Stimulated activated CD4-positive, alpha-beta T cell treated with anti-CD3 and anti-CD28 coated beads, Interleukin-4, amount 100 ng/mL, for 1 hour (primary cell): ENCODE results near the gene ANKRD12.

ENCODE experiments used
- DNase-seq: peaks from one replicate; pipeline ENCODE4 v3.0.0-alpha.2; 2020

The ANKRD12 gene

GRCh38 chr18:9106800-9107584 lies 29.6 kb upstream of the ANKRD12 start:
- no peak for DNase-seq

- no peak for DNase-seq
Observed at GRCh38 chr18:9108911-9109310, 27.7 kb upstream of the ANKRD12 start.

GRCh38 chr18:9109523-9109922 lies 27.1 kb upstream of the ANKRD12 start:
- DNase-seq = no peak

GRCh38 chr18:9113468-9114149 lies 23.0 kb upstream of the ANKRD12 start:
- no peak for DNase-seq

GRCh38 chr18:9115984-9116383 lies 20.6 kb upstream of the ANKRD12 start:
- no peak for DNase-seq

GRCh38 chr18:9117980-9118841 lies 18.4 kb upstream of the ANKRD12 start:
- DNase-seq = no peak

GRCh38 chr18:9120796-9121195 lies 15.8 kb upstream of the ANKRD12 start:
- no peak for DNase-seq

GRCh38 chr18:9123520-9123919 lies 13.1 kb upstream of the ANKRD12 start:
- no peak for DNase-seq

- DNase-seq = no peak
Observed at GRCh38 chr18:9124824-9125223, 11.8 kb upstream of the ANKRD12 start.

- DNase-seq = no peak
Observed at GRCh38 chr18:9126337-9126736, 10.2 kb upstream of the ANKRD12 start.

- no peak for DNase-seq
Observed at GRCh38 chr18:9130195-9130594, 6.4 kb upstream of the ANKRD12 start.

GRCh38 chr18:9130806-9131205 lies 5.8 kb upstream of the ANKRD12 start:
- no peak for DNase-seq

GRCh38 chr18:9132628-9133027 lies 4.0 kb upstream of the ANKRD12 start:
- no peak for DNase-seq

GRCh38 chr18:9133225-9133624 lies 3.4 kb upstream of the ANKRD12 start:
- DNase-seq = no peak

GRCh38 chr18:9135081-9135911 lies 1.3 kb upstream of the ANKRD12 start:
- DNase-seq = no peak

GRCh38 chr18:9135912-9136314 lies 668 bp upstream of the ANKRD12 start:
- no peak for DNase-seq

GRCh38 chr18:9137168-9138066 lies 836 bp downstream of the ANKRD12 start:
- peak; percentile 70 for DNase-seq

GRCh38 chr18:9139400-9140039 lies 2.9 kb downstream of the ANKRD12 start:
- no peak for DNase-seq

- DNase-seq = no peak
Observed at GRCh38 chr18:9140381-9140780, 3.8 kb downstream of the ANKRD12 start.

GRCh38 chr18:9140984-9141383 lies 4.4 kb downstream of the ANKRD12 start:
- DNase-seq = no peak

GRCh38 chr18:9146224-9146623 lies 9.6 kb downstream of the ANKRD12 start:
- DNase-seq = no peak
